GM18519 (cell line): ENCODE measurements around the gene PSD2.
"Not testable (repeated sequence)": the region's sequence is repeated elsewhere in the genome, so short reads cannot be mapped to it uniquely, and the experiment has no call there.

Experiments used
- ATAC-seq: cut with Tn5 transposase; IDR thresholded peaks from one replicate; pipeline ENCODE4 v1.9.1; 2021; ENCODE audit warnings: mild to moderate bottlenecking, moderate library complexity; ENCODE audit not compliant: unreplicated experiment, low FRiP score

PSD2 gene

GRCh38 chr5:139789116-139789844 is 6.3 kb upstream of the PSD2 start:
- no peak for ATAC-seq

- no peak for ATAC-seq
These were observed 5.8 kb upstream of the PSD2 start for GRCh38 chr5:139789845-139790189.

GRCh38 chr5:139792218-139792617 is 3.4 kb upstream of the PSD2 start:
- ATAC-seq: no peak

- ATAC-seq: not testable (repeated sequence)
These were observed 3.0 kb upstream of the PSD2 start for GRCh38 chr5:139792655-139793054.

- ATAC-seq: no peak
These were observed 1.4 kb upstream of the PSD2 start for GRCh38 chr5:139794067-139794846.

- no peak for ATAC-seq
These were observed 626 bp downstream of the PSD2 start for GRCh38 chr5:139796061-139796806.

- no peak for ATAC-seq
These were observed 1.7 kb downstream of the PSD2 start for GRCh38 chr5:139797335-139797734.

GRCh38 chr5:139797856-139798510 is 2.4 kb downstream of the PSD2 start:
- no peak for ATAC-seq

GRCh38 chr5:139798883-139799282 is 3.3 kb downstream of the PSD2 start:
- no peak for ATAC-seq

GRCh38 chr5:139799359-139799758 is 3.8 kb downstream of the PSD2 start:
- ATAC-seq: no peak

GRCh38 chr5:139803978-139804377 is 8.4 kb downstream of the PSD2 start:
- no peak for ATAC-seq

GRCh38 chr5:139804800-139805397 is 9.3 kb downstream of the PSD2 start:
- ATAC-seq: no peak

GRCh38 chr5:139805545-139805944 is 9.9 kb downstream of the PSD2 start:
- ATAC-seq: no peak

- ATAC-seq: no peak
These were observed 10.5 kb downstream of the PSD2 start for GRCh38 chr5:139806111-139806510.

GRCh38 chr5:139806726-139807646 is 11.4 kb downstream of the PSD2 start:
- no peak for ATAC-seq

GRCh38 chr5:139807647-139808030 is 12.0 kb downstream of the PSD2 start:
- ATAC-seq: no peak

- no peak for ATAC-seq
These were observed 13.1 kb downstream of the PSD2 start for GRCh38 chr5:139808481-139809330.

GRCh38 chr5:139809331-139809810 is 13.8 kb downstream of the PSD2 start:
- no peak for ATAC-seq
